Adrenal gland (tissue), 12 donors: ENCODE results near the gene CDK5RAP2. TPM values are rescaled to one million over a fixed set of nuclear protein-coding genes. Genes with fewer than 3 reads are reported as not detected.

Experiments
- DNase-seq, 7 donors: peaks; one replicate each; pipeline ENCODE4 v3.0.0-alpha.2; 2019 to 2020
- H3K27ac ChIP-seq, 5 donors: fragments of 200-600 bp; sonication (generic) in 4 of 5; 1 replicate in 3 of 5; 2 replicates in 2 of 5; pipeline versions ENCODE4 v1.5.1 to v1.8.0; 2016 to 2020; ENCODE audit warnings: mild to moderate bottlenecking in 1 of 5
- H3K27me3 ChIP-seq: fragments of 200-600 bp; 2 replicates; pipeline ENCODE4 v1.8.0; 2021
- H3K36me3 ChIP-seq, 2 donors: fragments of 200-600 bp; replicated peaks in 1 of 2; 1 replicate in 1 of 2; 2 replicates in 1 of 2; pipeline versions ENCODE4 v1.5.1 to v1.8.0; 2018 to 2022
- H3K4me1 ChIP-seq, 2 donors: fragments of 200-600 bp; replicated peaks in 1 of 2; 1 replicate in 1 of 2; 2 replicates in 1 of 2; pipeline versions ENCODE4 v1.5.1 to v1.8.0; 2018 to 2021
- H3K4me3 ChIP-seq, 4 donors: fragments of 200-600 bp; sonication (generic) in 3 of 4; one replicate each; pipeline ENCODE4 v1.5.1; 2016 to 2018
- H3K9me3 ChIP-seq, 3 donors: fragments of 200-600 bp; sonication (generic) in 1 of 3; replicated peaks in 1 of 3; 1 replicate in 2 of 3; 2 replicates in 1 of 3; pipeline versions ENCODE4 v1.5.1 to v1.8.0; 2016 to 2021
- CTCF ChIP-seq, 6 experiments: fragments of 450-650 bp in 4 of 6; fragments of 200-600 bp in 2 of 6; sonication (generic) in 1 of 6; IDR thresholded peaks; 1 replicate in 5 of 6; 2 replicates in 1 of 6; pipeline versions ENCODE4 v1.5.1 to v1.8.0; 2016 to 2021; ENCODE audit warnings: antibody characterized with exemption in 6 of 6, mild to moderate bottlenecking in 2 of 6, moderate library complexity in 1 of 6
- POLR2A ChIP-seq, 2 donors: fragments of 450-650 bp; IDR thresholded peaks; one replicate each; pipeline ENCODE4 v1.6.1; 2017; ENCODE audit warnings: antibody characterized with exemption in 2 of 2, mild to moderate bottlenecking in 2 of 2, moderate library complexity in 1 of 2
- WGBS, 4 donors: extraction: QIAGEN DNeasy Blood & Tissue Kit in 2 of 4; methylation state at CpG; one replicate each; pipeline versions ENCODE4 v1.1.5 to v1.1.7; 2013 to 2017; 5-methylcytosine and 5-hydroxymethylcytosine counted together
- intact Hi-C, 2 donors: fragments of 100-400 bp; cut with DNase I; formaldehyde crosslinking; loops; one replicate each; pipeline versions ENCODE4 v1.14.1 to v1.15.0; 2022 to 2023
- polyA plus RNA-seq, 3 donors: library from polyadenylated mRNA; stranded (reverse); fragments of 200-250 nt in 2 of 3; fragments of 350-450 nt in 1 of 3; fragmentation: Illumina TruSeq in 1 of 3; extraction: RNeasy Lipid Tissue Mini Kit (QIAGEN cat#74804) in 1 of 3; gene quantifications; one replicate each; pipeline ENCODE4 v1.2.3, GENCODE V29; 2013 to 2014
- total RNA-seq, 9 donors: library from RNA; depleted of rRNA in 4 of 9; stranded (reverse); fragments of >200 nt in 4 of 9; fragments of 120-200 nt in 1 of 9; fragmentation: NEBNext Ultra II Directional in 1 of 9; extraction: Animal tissue kit (Norgen Biotek cat#: 25700) in 1 of 9; gene quantifications; one replicate each; pipeline versions ENCODE4 v1.1.0 to v1.2.4, GENCODE V29; 2013 to 2023
- donor health status: healthy with polysubstance abuse.
- donor health status: Bipolar disorder and iron deficiency.
- donor health status: DM: yes; HTN: yes; CAD: no.
- donor health status: DM: no; HTN: no; CAD: no.
- donor health status: DM: no; HTN: no; CAD: no.
- donor health status: DM: yes; HTN: yes; CAD: no.

CDK5RAP2 gene
- total and polyA plus RNA-seq, 12 donors: 26.0 to 60.7 (median 41.9) TPM

GRCh38 chr9:120416781-120417427 is 163.1 kb downstream of the CDK5RAP2 start:
- Histone ChIP-seq H3K4me1 (peaks cover 0 to 10% of the 10 kb centered on the region in 2 donors), H3K4me3 (no peak overlapping the region), H3K27ac (no peak overlapping the region), H3K9me3 (no peaks in the 10 kb centered on the region), H3K27me3 (no peaks in the 10 kb centered on the region), H3K36me3 (peaks cover 0 to 1% of the 10 kb centered on the region in 2 donors)
- intact Hi-C loops: no loop called here
- no peak for TF ChIP-seq CTCF (IDR thresholded peaks at IDR 0.05)
- TF ChIP-seq POLR2A (IDR thresholded peaks at IDR 0.05): no peak
- WGBS, 4 donors: 92 to 97% (median 93%) methylated on average over 19 of the region's 19 CpGs
- no peak for DNase-seq

GRCh38 chr9:120413121-120414048 is 166.6 kb downstream of the CDK5RAP2 start:
- TF ChIP-seq POLR2A (IDR thresholded peaks at IDR 0.05) (no peak), CTCF (IDR thresholded peaks at IDR 0.05) (no peak)
- Histone ChIP-seq H3K9me3 (no peaks in the 10 kb centered on the region), H3K27ac (no peak overlapping the region), H3K4me1 (peaks cover 0 to 9% of the 10 kb centered on the region in 2 donors), H3K4me3 (no peak overlapping the region), H3K27me3 (no peaks in the 10 kb centered on the region), H3K36me3 (peaks cover 0 to 12% of the 10 kb centered on the region in 2 donors)
- DNase-seq: no peak
- intact Hi-C loops: no loop called here
- 91 to 93% (median 92%) methylated on average over 15 of the region's 15 CpGs for WGBS, 4 donors

- H3K9me3 ChIP-seq: no peaks in the 10 kb centered on the region
- H3K4me3 ChIP-seq: no peak overlapping the region
- TF ChIP-seq POLR2A (IDR thresholded peaks at IDR 0.05) (no peak), CTCF (IDR thresholded peaks at IDR 0.05) (no peak)
- DNase-seq: no peak
- H3K27ac ChIP-seq: peak overlapping the region in 2 of 5 donors; percentile 17 to 47
- intact Hi-C loops: no loop called here
- H3K4me1 ChIP-seq: peaks cover 0 to 9% of the 10 kb centered on the region in 2 donors
- 86 to 94% (median 87%) methylated on average over 3 to 4 of the region's 4 CpGs for WGBS, 4 donors
- H3K27me3 ChIP-seq: no peaks in the 10 kb centered on the region
- H3K36me3 ChIP-seq: peaks cover 0 to 21% of the 10 kb centered on the region in 2 donors
Measured at GRCh38 chr9:120412425-120412951, 167.5 kb downstream of the CDK5RAP2 start.

GRCh38 chr9:120411862-120412424 is 168.0 kb downstream of the CDK5RAP2 start:
- 81 to 89% (median 83%) methylated on average over 5 of the region's 5 CpGs for WGBS, 4 donors
- TF ChIP-seq POLR2A (IDR thresholded peaks at IDR 0.05) (no peak), CTCF (IDR thresholded peaks at IDR 0.05) (no peak)

More at GRCh38 chr9:120411862-120412424, 168.0 kb downstream of the CDK5RAP2 start:
- Histone ChIP-seq H3K4me3 (no peak overlapping the region), H3K27ac (peak overlapping the region in 2 of 5 donors; percentile 17 to 47), H3K27me3 (no peaks in the 10 kb centered on the region), H3K36me3 (peaks cover 0 to 21% of the 10 kb centered on the region in 2 donors), H3K4me1 (peaks cover 0 to 9% of the 10 kb centered on the region in 2 donors), H3K9me3 (no peaks in the 10 kb centered on the region)
- intact Hi-C loops: no loop called here
- no peak for DNase-seq
